Measurements from ENCODE around the gene PPP6R3. TPM values are rescaled to one million over a fixed set of nuclear protein-coding genes. Genes with fewer than 3 reads are reported as not detected.

Gene PPP6R3
- polyA plus RNA-seq, 1 of the 3 experiments (the other 2 are of a cell fraction), result 28.1 TPM

DNA sequence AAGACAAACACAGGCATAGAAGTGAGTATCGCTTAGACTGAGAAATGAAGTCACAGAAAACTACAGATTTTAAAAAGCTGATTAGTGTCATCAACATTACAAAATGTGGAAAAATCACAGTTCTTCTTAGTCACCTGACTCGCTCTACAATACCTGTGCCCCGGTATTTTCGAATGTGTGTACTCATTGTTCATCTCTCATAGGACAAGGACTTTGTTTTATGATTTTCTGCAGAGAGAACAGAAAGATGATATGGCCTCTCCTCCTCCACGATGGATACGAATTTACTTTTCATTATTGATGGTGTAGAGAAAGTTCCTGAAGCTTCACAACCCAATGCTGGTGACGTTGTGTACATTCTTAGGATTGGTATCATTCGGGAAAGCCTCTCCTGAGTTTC, 194.4 kb downstream of the PPP6R3 start:
- H4K20me1 ChIP-seq (ENCODE audit: insufficient read depth), result no peaks in the 10 kb centered on the region
- DNase-seq, result no peak

DNA sequence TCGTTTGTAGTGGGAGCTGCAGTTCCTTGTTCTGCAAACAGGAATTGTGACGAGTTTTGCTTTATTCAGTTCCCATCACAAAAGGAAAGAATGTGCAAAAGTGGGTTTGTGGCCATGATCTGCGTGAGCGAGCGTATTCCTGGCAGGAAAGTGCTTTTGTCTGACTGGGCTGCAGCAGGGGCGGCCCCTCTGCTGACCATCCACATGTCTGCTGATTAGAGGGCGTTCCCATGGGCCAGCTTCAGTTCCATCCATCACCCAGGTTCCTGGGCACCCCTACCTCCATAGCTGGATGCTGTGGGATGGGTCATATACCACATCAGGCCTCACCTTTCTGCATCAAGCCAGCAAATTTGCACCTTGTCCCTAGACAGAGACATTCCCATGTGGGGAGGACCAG, 194.9 kb downstream of the PPP6R3 start:
- H2AFZ ChIP-seq (ENCODE audit: low read depth), result no peak overlapping the region
- peaks cover 10 to 41% of the 10 kb centered on the region in 2 experiments; a peak in 3 of 4 replicates for H3K4me1 ChIP-seq (ENCODE audit: control insufficient read depth in 1 of 2, insufficient read depth in 2 of 2, low read depth in 1 of 2, low read length in 1 of 2)
- no peak overlapping the region for H3K27ac ChIP-seq (ENCODE audit: low read depth in 2 of 2, low read length in 1 of 2)
- H3K36me3 ChIP-seq (replicated peaks in 1 of 2; ENCODE audit: control insufficient read depth in 1 of 2, insufficient read depth in 2 of 2, low read length in 1 of 2), result no peaks in the 10 kb centered on the region
- 57% methylated on average over 7 of the region's 7 CpGs for WGBS (ENCODE audit: low lambda C conversion rate)
- H4K20me1 ChIP-seq (ENCODE audit: insufficient read depth), result no peaks in the 10 kb centered on the region
- H3K4me2 ChIP-seq, result no peak overlapping the region
- peaks cover 9% of the 10 kb centered on the region for H3F3A ChIP-seq (replicated peaks; ENCODE audit: insufficient read depth)
- POLR2A ChIA-PET, result no interaction called here
- no peak for TF ChIP-seq CTCF (IDR thresholded peaks at IDR 0.05)
- TF ChIP-seq MXI1 (IDR thresholded peaks at IDR 0.05; ENCODE audit: low read depth, low read length), result no peak
- TF ChIP-seq, protein P1, sequence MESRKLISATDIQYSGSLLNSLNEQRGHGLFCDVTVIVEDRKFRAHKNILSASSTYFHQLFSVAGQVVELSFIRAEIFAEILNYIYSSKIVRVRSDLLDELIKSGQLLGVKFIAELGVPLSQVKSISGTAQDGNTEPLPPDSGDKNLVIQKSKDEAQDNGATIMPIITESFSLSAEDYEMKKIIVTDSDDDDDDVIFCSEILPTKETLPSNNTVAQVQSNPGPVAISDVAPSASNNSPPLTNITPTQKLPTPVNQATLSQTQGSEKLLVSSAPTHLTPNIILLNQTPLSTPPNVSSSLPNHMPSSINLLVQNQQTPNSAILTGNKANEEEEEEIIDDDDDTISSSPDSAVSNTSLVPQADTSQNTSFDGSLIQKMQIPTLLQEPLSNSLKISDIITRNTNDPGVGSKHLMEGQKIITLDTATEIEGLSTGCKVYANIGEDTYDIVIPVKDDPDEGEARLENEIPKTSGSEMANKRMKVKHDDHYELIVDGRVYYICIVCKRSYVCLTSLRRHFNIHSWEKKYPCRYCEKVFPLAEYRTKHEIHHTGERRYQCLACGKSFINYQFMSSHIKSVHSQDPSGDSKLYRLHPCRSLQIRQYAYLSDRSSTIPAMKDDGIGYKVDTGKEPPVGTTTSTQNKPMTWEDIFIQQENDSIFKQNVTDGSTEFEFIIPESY (IDR thresholded peaks at IDR 0.05; ENCODE audit: borderline replicate concordance, low read depth), result no peak
- no peaks in the 10 kb centered on the region for H3K9me2 ChIP-seq
- H3K27me3 ChIP-seq (ENCODE audit: insufficient read depth), result no peaks in the 10 kb centered on the region
- no peak for DNase-seq
- no peaks in the 10 kb centered on the region for H3K79me2 ChIP-seq (ENCODE audit: insufficient read depth)
- H3K9me3 ChIP-seq, result no peaks in the 10 kb centered on the region
- H3K4me3 ChIP-seq (ENCODE audit: low read depth in 2 of 2, low read length in 1 of 2), result no peak overlapping the region
- H3K9ac ChIP-seq, result no peak overlapping the region
- CTCF ChIA-PET, result no interaction called here

More for the DNA sequence above, 194.4 kb downstream of the PPP6R3 start:
- Histone ChIP-seq H3K4me3 (ENCODE audit: low read depth in 2 of 2, low read length in 1 of 2) (no peak overlapping the region), H3K79me2 (ENCODE audit: insufficient read depth) (no peaks in the 10 kb centered on the region), H3K9me2 (no peaks in the 10 kb centered on the region), H3K4me1 (ENCODE audit: control insufficient read depth in 1 of 2, insufficient read depth in 2 of 2, low read depth in 1 of 2, low read length in 1 of 2) (peaks cover 10 to 37% of the 10 kb centered on the region in 2 experiments; a peak in 3 of 4 replicates), H3K9me3 (no peaks in the 10 kb centered on the region), H2AFZ (ENCODE audit: low read depth) (no peak overlapping the region), H3K4me2 (no peak overlapping the region), H3K27me3 (ENCODE audit: insufficient read depth) (no peaks in the 10 kb centered on the region), H3F3A (replicated peaks; ENCODE audit: insufficient read depth) (peaks cover 9% of the 10 kb centered on the region), H3K9ac (no peak overlapping the region), H3K27ac (ENCODE audit: low read depth in 2 of 2, low read length in 1 of 2) (no peak overlapping the region), H3K36me3 (replicated peaks in 1 of 2; ENCODE audit: control insufficient read depth in 1 of 2, insufficient read depth in 2 of 2, low read length in 1 of 2) (no peaks in the 10 kb centered on the region)
- WGBS (ENCODE audit: low lambda C conversion rate), result 76% methylated on average over 8 of the region's 8 CpGs
- TF ChIP-seq NFIC (IDR thresholded peaks at IDR 0.05; ENCODE audit: borderline replicate concordance) (no peak), SIN3A (IDR thresholded peaks at IDR 0.05; ENCODE audit: borderline replicate concordance, low read depth, low read length) (no peak)
- POLR2A ChIA-PET, result no interaction called here
- CTCF ChIA-PET, result no interaction called here

DNA sequence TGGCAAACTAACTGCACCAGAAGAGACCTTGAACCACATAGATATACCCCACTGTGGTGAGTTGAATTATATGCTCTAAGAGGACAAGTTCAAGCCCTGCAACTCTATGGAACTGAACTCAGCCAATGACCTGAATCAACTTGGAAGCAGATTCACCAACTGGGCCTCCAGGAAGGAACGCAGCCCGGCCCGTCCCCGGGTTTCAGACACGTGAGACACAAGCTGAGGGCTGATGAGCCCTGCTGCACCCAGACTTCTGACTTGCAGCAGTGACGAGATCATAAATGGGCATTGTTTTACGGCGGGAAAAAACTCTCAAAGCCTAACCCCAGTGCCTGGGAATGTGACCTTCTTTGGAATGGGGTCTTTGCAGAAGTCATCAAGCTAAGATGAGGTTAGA, 195.3 kb downstream of the PPP6R3 start:
- Histone ChIP-seq H3K27me3 (ENCODE audit: insufficient read depth) (no peaks in the 10 kb centered on the region), H3F3A (replicated peaks; ENCODE audit: insufficient read depth) (peaks cover 9% of the 10 kb centered on the region), H3K9me2 (no peaks in the 10 kb centered on the region), H3K9me3 (no peaks in the 10 kb centered on the region), H3K4me2 (no peak overlapping the region), H4K20me1 (ENCODE audit: insufficient read depth) (no peaks in the 10 kb centered on the region), H2AFZ (ENCODE audit: low read depth) (no peak overlapping the region), H3K27ac (ENCODE audit: low read depth in 2 of 2, low read length in 1 of 2) (no peak overlapping the region), H3K36me3 (replicated peaks in 1 of 2; ENCODE audit: control insufficient read depth in 1 of 2, insufficient read depth in 2 of 2, low read length in 1 of 2) (no peaks in the 10 kb centered on the region), H3K4me1 (ENCODE audit: control insufficient read depth in 1 of 2, insufficient read depth in 2 of 2, low read depth in 1 of 2, low read length in 1 of 2) (peaks cover 10 to 45% of the 10 kb centered on the region in 2 experiments; a peak in 3 of 4 replicates), H3K79me2 (ENCODE audit: insufficient read depth) (no peaks in the 10 kb centered on the region), H3K4me3 (ENCODE audit: low read depth in 2 of 2, low read length in 1 of 2) (no peak overlapping the region), H3K9ac (no peak overlapping the region)
- 81% methylated on average over 8 of the region's 8 CpGs for WGBS (ENCODE audit: low lambda C conversion rate)
- DNase-seq, result no peak
- TF ChIP-seq ELF1 (IDR thresholded peaks at IDR 0.05) (no peak), MXI1 (IDR thresholded peaks at IDR 0.05; ENCODE audit: low read depth, low read length) (no peak), EZH2phosphoT487 (IDR thresholded peaks at IDR 0.05; ENCODE audit: borderline replicate concordance, low read depth) (no peak)
- ChIA-PET CTCF (no interaction called here), POLR2A (no interaction called here)

All from SK-N-SH (cell line).